ENCODE results near the gene ZMAT5.

The ZMAT5 gene

DNA sequence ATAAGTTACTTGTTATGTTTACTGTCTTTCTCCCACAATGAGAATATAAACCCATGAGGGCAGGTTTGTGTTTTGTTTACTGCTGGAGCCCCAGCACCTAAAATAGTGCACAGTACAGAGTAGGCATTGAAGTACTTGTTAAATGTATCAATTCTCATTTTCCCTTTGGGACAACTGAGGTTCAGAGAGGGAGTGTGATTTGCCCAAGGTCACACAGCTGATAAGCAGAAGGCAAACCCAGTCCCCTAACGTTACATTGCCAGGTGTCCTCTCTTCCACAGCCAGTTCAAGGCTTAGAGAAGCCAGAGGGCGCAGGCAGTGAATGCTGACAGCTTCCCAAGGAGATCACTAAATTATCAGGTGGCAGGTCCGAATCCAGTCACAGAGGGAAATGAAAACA, 16.8 kb downstream of the ZMAT5 start:
- no peak overlapping the region for H3K4me3 ChIP-seq (ENCODE audit: low read depth, low read length)
- TF ChIP-seq, protein P1, sequence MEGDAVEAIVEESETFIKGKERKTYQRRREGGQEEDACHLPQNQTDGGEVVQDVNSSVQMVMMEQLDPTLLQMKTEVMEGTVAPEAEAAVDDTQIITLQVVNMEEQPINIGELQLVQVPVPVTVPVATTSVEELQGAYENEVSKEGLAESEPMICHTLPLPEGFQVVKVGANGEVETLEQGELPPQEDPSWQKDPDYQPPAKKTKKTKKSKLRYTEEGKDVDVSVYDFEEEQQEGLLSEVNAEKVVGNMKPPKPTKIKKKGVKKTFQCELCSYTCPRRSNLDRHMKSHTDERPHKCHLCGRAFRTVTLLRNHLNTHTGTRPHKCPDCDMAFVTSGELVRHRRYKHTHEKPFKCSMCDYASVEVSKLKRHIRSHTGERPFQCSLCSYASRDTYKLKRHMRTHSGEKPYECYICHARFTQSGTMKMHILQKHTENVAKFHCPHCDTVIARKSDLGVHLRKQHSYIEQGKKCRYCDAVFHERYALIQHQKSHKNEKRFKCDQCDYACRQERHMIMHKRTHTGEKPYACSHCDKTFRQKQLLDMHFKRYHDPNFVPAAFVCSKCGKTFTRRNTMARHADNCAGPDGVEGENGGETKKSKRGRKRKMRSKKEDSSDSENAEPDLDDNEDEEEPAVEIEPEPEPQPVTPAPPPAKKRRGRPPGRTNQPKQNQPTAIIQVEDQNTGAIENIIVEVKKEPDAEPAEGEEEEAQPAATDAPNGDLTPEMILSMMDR (IDR thresholded peaks at IDR 0.05; ENCODE audit: insufficient read depth, low read depth, low read length, missing control alignments), result no peak
- DNase-seq (ENCODE audit: low read depth), result no peak

DNA sequence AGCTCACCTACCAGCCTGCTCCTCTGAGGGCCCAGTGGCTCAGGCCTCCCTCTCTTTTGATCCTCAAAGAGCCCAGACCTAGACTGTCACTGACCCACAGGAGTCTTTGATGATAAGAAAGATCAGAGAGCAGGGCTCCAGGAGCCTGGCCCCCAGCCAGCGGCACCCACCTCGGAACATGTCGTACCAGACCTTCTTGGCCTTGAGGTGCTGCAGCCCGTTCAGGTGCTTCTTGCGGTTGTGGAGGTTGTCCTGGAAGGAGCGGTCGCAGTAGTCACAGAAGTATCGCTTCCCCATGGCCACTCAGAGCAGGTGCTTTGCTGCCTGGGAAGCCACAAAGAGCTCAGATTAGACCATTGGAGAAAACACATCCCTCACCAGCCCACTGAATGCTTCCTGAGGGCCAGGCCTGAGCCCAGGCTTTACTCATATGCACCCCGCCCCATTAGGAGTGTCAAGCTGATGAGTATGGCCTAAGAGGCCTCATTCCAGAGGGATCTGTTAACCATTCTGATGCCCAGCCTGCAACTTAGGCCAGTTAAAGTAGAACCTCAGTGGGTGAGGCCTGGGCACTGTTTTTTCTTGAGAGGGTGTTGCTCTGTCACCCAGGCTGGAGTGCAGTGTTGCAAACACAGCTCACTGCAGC, 18.4 kb downstream of the ZMAT5 start:
- no peak for DNase-seq (ENCODE audit: low read depth)
- no peak overlapping the region for H3K4me3 ChIP-seq (ENCODE audit: low read depth, low read length)
- TF ChIP-seq, protein P1 (IDR thresholded peaks at IDR 0.05; ENCODE audit: insufficient read depth, low read depth, low read length, missing control alignments), result no peak

DNA sequence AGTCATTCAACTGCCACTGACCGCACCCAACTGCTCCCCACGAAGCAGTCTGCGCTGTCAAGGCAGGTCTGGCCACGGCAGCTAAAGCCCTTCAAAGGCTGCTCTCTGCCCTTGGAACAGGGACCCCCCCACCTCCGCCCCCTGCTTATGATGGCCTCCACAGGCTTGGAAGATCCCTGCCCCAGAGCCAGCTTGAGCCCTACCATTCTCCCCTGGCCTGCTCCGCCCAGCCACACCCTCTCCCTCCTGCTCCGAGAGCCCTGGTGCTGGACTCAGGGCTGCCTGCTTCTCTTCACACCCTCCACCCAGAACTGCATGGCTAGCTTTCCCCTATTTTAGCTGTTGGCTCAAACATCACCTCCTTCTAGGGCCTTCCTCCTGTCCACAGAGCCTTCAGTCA, 19.0 kb downstream of the ZMAT5 start:
- no peak overlapping the region for H3K4me3 ChIP-seq (ENCODE audit: low read depth, low read length)
- no peak for DNase-seq (ENCODE audit: low read depth)
- TF ChIP-seq, protein P1 (IDR thresholded peaks at IDR 0.05; ENCODE audit: insufficient read depth, low read depth, low read length, missing control alignments), result no peak

DNA sequence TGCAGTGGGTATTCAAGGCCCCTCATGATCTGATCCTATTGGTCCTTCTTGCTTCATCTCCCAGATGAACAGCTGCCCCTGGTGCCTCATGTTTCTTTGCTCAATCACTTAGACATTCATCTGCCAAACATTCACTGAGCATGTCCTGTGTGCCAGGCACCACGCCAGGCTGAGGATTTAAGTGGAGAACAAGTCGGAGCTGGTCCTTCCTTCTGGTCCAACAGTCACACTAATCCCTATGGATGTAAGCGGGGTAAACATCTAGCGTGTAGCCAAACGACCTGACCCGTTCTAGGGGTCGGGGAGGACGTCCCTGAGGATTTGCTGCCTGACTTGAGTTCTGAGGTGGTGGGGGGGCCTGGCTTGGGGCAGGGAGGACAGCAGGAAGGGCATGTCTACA, 21.9 kb downstream of the ZMAT5 start:
- H3K4me3 ChIP-seq (ENCODE audit: low read depth, low read length), result no peak overlapping the region
- TF ChIP-seq, protein P1 (IDR thresholded peaks at IDR 0.05; ENCODE audit: insufficient read depth, low read depth, low read length, missing control alignments), result no peak
- DNase-seq (ENCODE audit: low read depth), result no peak

DNA sequence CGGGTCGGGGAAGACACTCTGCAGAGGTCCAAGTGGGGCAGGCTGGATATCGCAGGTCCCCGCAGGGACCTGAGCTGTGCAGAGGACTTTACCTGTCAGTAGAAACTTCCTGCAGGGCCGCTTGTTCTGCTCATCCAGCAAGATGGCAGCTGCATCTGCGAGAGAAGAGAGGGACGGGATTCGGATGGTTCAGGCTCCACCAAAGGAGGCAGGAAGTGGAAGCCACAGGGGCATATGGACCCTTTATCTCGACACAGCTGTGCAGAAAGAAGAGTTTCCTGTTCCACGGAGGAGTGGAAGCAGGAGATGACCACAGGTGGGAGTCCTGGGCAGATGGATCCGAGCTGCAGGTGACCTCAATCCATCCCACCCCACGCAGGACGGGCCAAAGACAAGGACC, 24.5 kb downstream of the ZMAT5 start:
- TF ChIP-seq, protein P1 (IDR thresholded peaks at IDR 0.05; ENCODE audit: insufficient read depth, low read depth, low read length, missing control alignments), result no peak
- DNase-seq (ENCODE audit: low read depth), result no peak
- no peak overlapping the region for H3K4me3 ChIP-seq (ENCODE audit: low read depth, low read length)

DNA sequence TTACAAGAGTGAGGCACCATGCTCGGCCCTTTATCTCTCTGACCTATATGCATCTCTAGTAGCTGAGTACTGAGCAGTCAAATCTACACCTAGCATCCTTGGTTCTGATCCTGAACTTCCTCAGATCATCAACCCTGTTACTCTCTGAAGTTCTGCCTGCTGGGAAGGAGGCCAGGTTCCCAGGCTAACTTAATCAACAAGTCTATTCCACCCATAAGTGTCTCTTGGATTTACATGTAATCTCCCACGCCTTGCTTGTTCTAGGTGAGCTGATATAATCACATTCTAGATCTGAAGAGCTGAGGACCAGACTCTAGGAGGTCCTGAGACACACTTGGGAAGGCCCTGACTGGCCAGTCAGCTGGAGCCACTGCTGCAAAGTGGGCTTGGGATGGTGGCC, 24.9 kb downstream of the ZMAT5 start:
- TF ChIP-seq, protein P1 (IDR thresholded peaks at IDR 0.05; ENCODE audit: insufficient read depth, low read depth, low read length, missing control alignments), result no peak
- H3K4me3 ChIP-seq (ENCODE audit: low read depth, low read length), result no peak overlapping the region
- DNase-seq (ENCODE audit: low read depth), result no peak

DNA sequence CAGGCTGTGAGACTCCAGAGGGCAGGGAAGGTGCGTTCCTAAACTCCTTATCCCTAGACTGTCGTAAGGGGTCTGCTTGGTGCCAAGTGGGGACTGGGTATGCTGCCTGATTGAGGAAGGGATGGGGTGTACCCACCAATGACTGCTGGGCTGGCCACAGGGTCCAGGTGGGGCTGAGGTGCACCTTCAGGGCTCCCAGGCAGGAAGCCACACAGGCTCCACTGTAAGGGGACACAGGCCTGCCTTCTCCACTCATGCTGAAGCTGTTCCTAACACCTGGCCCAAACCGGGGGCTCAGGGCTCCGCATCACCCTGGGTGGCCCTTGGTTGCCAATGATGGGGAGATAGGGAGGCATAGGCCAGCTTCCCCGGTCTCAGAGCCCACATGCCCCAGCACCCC, 26.6 kb downstream of the ZMAT5 start:
- H3K4me3 ChIP-seq (ENCODE audit: low read depth, low read length), result no peak overlapping the region
- TF ChIP-seq, protein P1 (IDR thresholded peaks at IDR 0.05; ENCODE audit: insufficient read depth, low read depth, low read length, missing control alignments), result no peak
- no peak for DNase-seq (ENCODE audit: low read depth)
